NCI-H2107 treated with DMSO at 0.1 percent for 48 hours (cell line): Measurements from ENCODE around the gene MET.

Experiments used
- DNase-seq: peaks from one replicate; lab custom pipeline; 2025; ENCODE audit not compliant: unreplicated experiment; lab: John Stamatoyannopoulos, UW

MET gene

GRCh38 chr7:116781584-116781983, 109.6 kb downstream of the MET start:
- DNase-seq = no peak

- peak; percentile 93 for DNase-seq
Measured at GRCh38 chr7:116782177-116782711, 110.2 kb downstream of the MET start.

- DNase-seq = no peak
Measured at GRCh38 chr7:116783666-116784318, 111.8 kb downstream of the MET start.

- no peak for DNase-seq
Measured at GRCh38 chr7:116784647-116785046, 112.7 kb downstream of the MET start.

GRCh38 chr7:116785843-116786242, 113.8 kb downstream of the MET start:
- no peak for DNase-seq

- no peak for DNase-seq
Measured at GRCh38 chr7:116786791-116787443, 114.9 kb downstream of the MET start.

GRCh38 chr7:116787881-116788280, 115.9 kb downstream of the MET start:
- DNase-seq = no peak

GRCh38 chr7:116788572-116789197, 116.7 kb downstream of the MET start:
- no peak for DNase-seq

- no peak for DNase-seq
Measured at GRCh38 chr7:116790025-116790424, 118.0 kb downstream of the MET start.

- no peak for DNase-seq
Measured at GRCh38 chr7:116792813-116793212, 120.8 kb downstream of the MET start.

- no peak for DNase-seq
Measured at GRCh38 chr7:116793795-116794340, 121.9 kb downstream of the MET start.

GRCh38 chr7:116796471-116796870, 124.5 kb downstream of the MET start:
- no peak for DNase-seq

GRCh38 chr7:116797612-116798011, 125.6 kb downstream of the MET start:
- DNase-seq = no peak

- no peak for DNase-seq
Measured at GRCh38 chr7:116798232-116798631, 126.2 kb downstream of the MET start.

GRCh38 chr7:116799916-116800315, 127.9 kb downstream of the MET start:
- DNase-seq = no peak

- no peak for DNase-seq
Measured at GRCh38 chr7:116800594-116800993, 128.6 kb downstream of the MET start.

- DNase-seq = no peak
Measured at GRCh38 chr7:116801092-116801710, 129.2 kb downstream of the MET start.

- no peak for DNase-seq
Measured at GRCh38 chr7:116802144-116802745, 130.2 kb downstream of the MET start.

GRCh38 chr7:116802746-116803152, 130.8 kb downstream of the MET start:
- peak; percentile 63 for DNase-seq

GRCh38 chr7:116804471-116804870, 132.5 kb downstream of the MET start:
- no peak for DNase-seq

- peak; percentile 54 for DNase-seq
Measured at GRCh38 chr7:116805100-116805544, 133.1 kb downstream of the MET start.
